Mesenchymal stem cell (in vitro differentiated cells and primary cell): ENCODE data around the gene BCL2L1.

Experiments used
- DNase-seq: peaks from one replicate; pipeline ENCODE4 v3.0.0-alpha.2; 2013
- H2AFZ ChIP-seq: one replicate; pipeline ENCODE4 v1.6.1; 2013; ENCODE audit warnings: low read depth, mild to moderate bottlenecking, control low read depth, inconsistent platforms, low read length, moderate library complexity
- H2AK5ac ChIP-seq: 2 replicates; pipeline ENCODE4 v1.6.1; 2013; ENCODE audit warnings: low read length, moderate library complexity, mild to moderate bottlenecking, inconsistent platforms; ENCODE audit not compliant: severe bottlenecking
- H2BK120ac ChIP-seq: one replicate; pipeline ENCODE4 v1.6.1; 2013; ENCODE audit warnings: low read depth, mild to moderate bottlenecking, inconsistent platforms, low read length, moderate library complexity
- H2BK12ac ChIP-seq, 2 experiments: one replicate each; pipeline ENCODE4 v1.6.1; 2013; ENCODE audit warnings: inconsistent platforms in 2 of 2, low read length in 2 of 2, mild to moderate bottlenecking in 2 of 2, moderate library complexity in 2 of 2, control low read depth in 1 of 2
- H2BK15ac ChIP-seq: one replicate; pipeline ENCODE4 v1.6.1; 2013; ENCODE audit warnings: mild to moderate bottlenecking, low read depth, inconsistent platforms; ENCODE audit not compliant: poor library complexity, severe bottlenecking
- H2BK5ac ChIP-seq: 2 replicates; pipeline ENCODE4 v1.6.1; 2013; ENCODE audit warnings: low read depth, mild to moderate bottlenecking, low read length, control low read depth, inconsistent platforms; ENCODE audit not compliant: poor library complexity, severe bottlenecking
- H3K14ac ChIP-seq, 2 experiments: one replicate each; pipeline ENCODE4 v1.6.1; 2013; ENCODE audit warnings: inconsistent platforms in 2 of 2, low read length in 2 of 2, control low read depth in 1 of 2, mild to moderate bottlenecking in 1 of 2, moderate library complexity in 1 of 2
- H3K18ac ChIP-seq, 2 experiments: one replicate each; pipeline ENCODE4 v1.6.1; 2013; ENCODE audit warnings: inconsistent platforms in 2 of 2, low read length in 2 of 2, control low read depth in 1 of 2, low read depth in 1 of 2, mild to moderate bottlenecking in 1 of 2
- H3K23ac ChIP-seq, 2 experiments: one replicate each; pipeline ENCODE4 v1.6.1; 2013; ENCODE audit warnings: inconsistent platforms in 2 of 2, low read length in 2 of 2, mild to moderate bottlenecking in 2 of 2, moderate library complexity in 2 of 2, control low read depth in 1 of 2
- H3K27ac ChIP-seq: 2 replicates; pipeline ENCODE4 v1.5.1; 2013; ENCODE audit warnings: mild to moderate bottlenecking, moderate library complexity, low read length, control low read depth, inconsistent platforms; ENCODE audit not compliant: poor library complexity, severe bottlenecking
- H3K27me3 ChIP-seq, 2 experiments: 2 replicates each; pipeline versions ENCODE4 v1.6.1 to v1.7.0; 2013; ENCODE audit warnings: low read length in 2 of 2, mild to moderate bottlenecking in 2 of 2, moderate library complexity in 2 of 2, control low read depth in 1 of 2, inconsistent platforms in 1 of 2; ENCODE audit not compliant: control insufficient read depth in 1 of 2, insufficient read depth in 1 of 2
- H3K36me3 ChIP-seq, 2 experiments: 2 replicates each; pipeline versions ENCODE4 v1.6.1 to v1.7.0; 2013; ENCODE audit warnings: low read length in 2 of 2, control low read depth in 1 of 2, inconsistent platforms in 1 of 2, low read depth in 1 of 2, mild to moderate bottlenecking in 1 of 2; ENCODE audit not compliant: insufficient read depth in 2 of 2, control insufficient read depth in 1 of 2
- H3K4ac ChIP-seq, 2 experiments: one replicate each; pipeline ENCODE4 v1.6.1; 2013; ENCODE audit warnings: inconsistent platforms in 2 of 2, low read length in 2 of 2, mild to moderate bottlenecking in 2 of 2, moderate library complexity in 2 of 2, control low read depth in 1 of 2, low read depth in 1 of 2
- H3K4me1 ChIP-seq: 2 replicates; pipeline ENCODE4 v1.6.1; 2013; ENCODE audit warnings: low read depth, low read length, control low read depth; ENCODE audit not compliant: control insufficient read depth, insufficient read depth
- H3K4me2 ChIP-seq: 2 replicates; pipeline ENCODE4 v1.6.1; 2013; ENCODE audit warnings: low read length, mild to moderate bottlenecking, inconsistent platforms; ENCODE audit not compliant: poor library complexity, severe bottlenecking
- H3K4me3 ChIP-seq, 2 experiments: 2 replicates each; pipeline versions ENCODE4 v1.5.1 to v1.7.0; 2013; ENCODE audit warnings: low read length in 2 of 2, mild to moderate bottlenecking in 2 of 2, control low read depth in 1 of 2, low read depth in 1 of 2; ENCODE audit not compliant: insufficient read depth in 1 of 2
- H3K79me1 ChIP-seq: replicated peaks from 2 replicates; pipeline ENCODE4 v1.6.1; 2013; ENCODE audit warnings: mild to moderate bottlenecking, control low read depth, low read length, inconsistent platforms; ENCODE audit not compliant: poor library complexity, severe bottlenecking
- H3K9ac ChIP-seq: 2 replicates; pipeline ENCODE4 v1.7.0; 2013; ENCODE audit warnings: mild to moderate bottlenecking, low read length, moderate library complexity
- H3K9me3 ChIP-seq: 2 replicates; pipeline ENCODE4 v1.7.0; 2013; ENCODE audit warnings: mild to moderate bottlenecking, low read length; ENCODE audit not compliant: control insufficient read depth
- H4K8ac ChIP-seq: one replicate; pipeline ENCODE4 v1.6.1; 2013; ENCODE audit warnings: inconsistent platforms, mild to moderate bottlenecking, low read length, moderate library complexity
- H4K91ac ChIP-seq: one replicate; pipeline ENCODE4 v1.6.1; 2013; ENCODE audit warnings: mild to moderate bottlenecking, low read length, inconsistent platforms
- WGBS: methylation state at CpG from one replicate; pipeline ENCODE4 v1.1.7; 2013; ENCODE audit warnings: mixed read lengths; 5-methylcytosine and 5-hydroxymethylcytosine counted together

The BCL2L1 gene

DNA sequence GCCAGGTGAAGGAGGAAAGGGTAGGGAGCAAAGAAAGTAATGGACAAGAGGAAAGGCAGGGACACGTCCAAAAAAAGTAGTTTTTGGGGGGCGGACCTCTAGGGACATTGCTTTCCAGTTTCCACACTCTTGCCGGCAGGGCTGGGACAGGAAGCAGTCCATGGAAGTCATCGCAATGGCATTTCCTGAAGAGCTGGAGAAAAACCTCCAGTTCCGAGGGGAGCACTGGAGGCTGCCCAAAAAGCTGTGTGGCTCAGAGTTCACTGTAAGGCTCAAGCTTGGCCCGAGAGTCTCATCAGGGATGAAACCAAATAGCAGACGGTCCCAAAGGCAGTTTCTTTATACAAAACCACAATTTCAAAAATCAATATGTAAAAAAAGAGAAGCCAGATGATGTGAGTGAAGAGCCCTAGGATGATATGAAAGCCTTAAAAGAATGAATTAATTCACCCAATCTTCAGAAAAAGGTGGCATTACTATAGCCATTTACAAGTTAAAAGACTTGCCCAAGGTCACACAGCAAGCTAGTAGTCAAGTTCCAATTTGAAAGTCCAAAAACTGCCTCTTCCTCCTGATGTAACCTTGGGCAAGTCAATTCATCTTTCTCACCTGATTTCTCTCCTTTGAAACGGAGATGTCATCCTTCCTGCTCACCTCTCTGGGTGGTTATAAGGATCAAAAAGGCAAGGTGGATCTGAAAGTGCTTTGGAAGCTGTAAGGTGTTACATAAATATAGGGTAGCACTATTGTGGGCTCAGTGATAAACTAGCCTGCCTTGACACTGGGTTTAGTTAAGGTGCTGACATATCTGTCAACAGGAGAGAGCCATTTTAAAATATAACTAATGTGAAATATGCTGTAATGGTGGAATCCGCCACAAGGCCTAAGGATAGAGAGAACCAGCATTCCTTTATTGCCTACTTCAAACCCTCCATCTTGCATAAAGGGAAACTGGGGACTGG is 9.1 kb downstream of the BCL2L1 start:
- Histone ChIP-seq H3K14ac (peak overlapping the region in 1 of 2 experiments; percentile 0), H3K36me3 (peaks cover 38 to 80% of the 10 kb centered on the region in 2 experiments), H3K27ac (peak overlapping the region; percentile 98), H3K4me3 (peak overlapping the region in 1 of 2 experiments; percentile 69), H3K9me3 (no peaks in the 10 kb centered on the region), H2BK120ac (peak overlapping the region; percentile 98), H2AFZ (no peak overlapping the region), H3K9ac (peak overlapping the region; percentile 87), H4K8ac (peak overlapping the region; percentile 94), H3K18ac (peak overlapping the region; percentile 85 to 99), H3K4me1 (peaks cover 44% of the 10 kb centered on the region), H3K4ac (peak overlapping the region; percentile 94 to 100), H3K4me2 (peak overlapping the region; percentile 3), H3K79me1 (no peaks in the 10 kb centered on the region), H4K91ac (peak overlapping the region; percentile 96), H3K27me3 (no peaks in the 10 kb centered on the region), H3K23ac (peak overlapping the region in 1 of 2 experiments; percentile 96), H2BK5ac (peak overlapping the region; percentile 85), H2AK5ac (peak overlapping the region; percentile 98), H2BK12ac (peak overlapping the region; percentile 64 to 95), H2BK15ac (peak overlapping the region; percentile 70)
- peak; percentile 94 for DNase-seq
- 11% methylated on average over 6 of the region's 9 CpGs for WGBS

DNA sequence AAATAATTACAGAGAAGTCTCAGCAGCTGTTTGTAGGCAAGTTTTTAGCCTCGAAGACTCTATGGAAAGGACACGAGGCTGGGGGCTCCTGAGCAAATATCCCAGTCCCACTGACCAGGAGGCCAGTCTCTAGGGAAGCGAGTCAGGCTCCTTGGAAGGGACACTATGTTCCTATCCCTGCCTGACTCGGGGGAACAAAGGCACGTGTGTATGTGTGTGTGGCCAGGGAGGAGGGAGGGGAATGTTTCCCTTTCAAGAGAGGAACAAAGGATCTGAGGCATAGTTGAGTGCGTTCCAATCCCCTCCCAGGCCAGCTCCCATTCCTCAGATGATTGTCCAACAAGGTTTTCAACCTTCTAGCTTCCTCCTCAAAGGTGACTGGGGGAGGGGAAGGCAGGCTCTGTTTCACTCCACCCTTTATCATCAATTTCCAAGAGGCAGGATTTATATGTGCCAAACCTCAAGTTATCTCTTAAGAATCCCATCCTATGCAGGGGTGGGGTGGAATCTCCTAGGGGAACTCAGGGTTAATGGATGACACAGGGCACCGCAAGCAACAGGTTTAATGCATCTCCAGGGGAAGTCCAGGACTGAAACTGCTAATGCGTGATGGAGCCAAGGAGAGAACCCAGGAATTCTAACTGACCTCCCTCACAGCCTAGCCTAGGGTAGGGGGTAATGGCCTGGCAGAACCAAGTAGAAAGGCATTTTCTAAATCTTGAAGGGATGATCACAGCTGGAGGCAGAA is 9.9 kb downstream of the BCL2L1 start:
- H3K9ac ChIP-seq = peak overlapping the region; percentile 87
- H2BK12ac ChIP-seq = peak overlapping the region; percentile 64 to 85
- peak overlapping the region; percentile 98 for H2BK120ac ChIP-seq
- peak overlapping the region; percentile 87 for H2BK15ac ChIP-seq
- H4K8ac ChIP-seq = peak overlapping the region; percentile 94
- H3K79me1 ChIP-seq = no peaks in the 10 kb centered on the region
- H3K27me3 ChIP-seq = no peaks in the 10 kb centered on the region
- H2AK5ac ChIP-seq = peak overlapping the region; percentile 21
- H4K91ac ChIP-seq = peak overlapping the region; percentile 96
- peak overlapping the region in 1 of 2 experiments; percentile 0 for H3K14ac ChIP-seq
- H2BK5ac ChIP-seq = peak overlapping the region; percentile 85
- H3K4me1 ChIP-seq = peaks cover 48% of the 10 kb centered on the region
- peak overlapping the region; percentile 98 for H3K27ac ChIP-seq
- WGBS = 6% methylated on average over 7 of the region's 8 CpGs
- peaks cover 41 to 83% of the 10 kb centered on the region in 2 experiments for H3K36me3 ChIP-seq
- H2AFZ ChIP-seq = no peak overlapping the region
- H3K4me3 ChIP-seq = peak overlapping the region in 1 of 2 experiments; percentile 69
- peak overlapping the region in 1 of 2 experiments; percentile 96 for H3K23ac ChIP-seq
- peak overlapping the region; percentile 85 to 99 for H3K18ac ChIP-seq
- H3K9me3 ChIP-seq = no peaks in the 10 kb centered on the region
- DNase-seq = peak; percentile 76
- H3K4me2 ChIP-seq = peak overlapping the region; percentile 3
- H3K4ac ChIP-seq = peak overlapping the region; percentile 94 to 100

DNA sequence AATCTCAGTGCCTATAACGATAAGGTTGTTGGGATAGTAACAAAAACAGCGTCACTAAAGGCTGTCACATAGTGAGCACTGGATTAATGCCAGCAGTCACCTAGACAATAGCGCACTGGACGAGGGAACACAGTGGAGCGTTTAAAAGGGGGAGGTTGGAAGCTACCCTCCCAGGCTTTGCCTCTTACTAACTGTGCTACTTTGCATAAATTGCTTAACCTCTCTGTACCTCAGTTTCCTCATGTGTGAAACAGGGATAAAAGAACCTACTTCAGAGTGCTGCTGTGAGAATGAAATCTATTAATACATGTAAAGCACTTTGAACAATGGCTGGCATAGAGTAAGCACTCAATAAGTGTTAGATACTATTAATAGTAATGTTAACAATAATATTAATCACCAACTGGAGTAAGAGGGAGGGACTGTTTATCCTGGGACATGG is 10.5 kb downstream of the BCL2L1 start:
- no peak overlapping the region for H2AFZ ChIP-seq
- peak overlapping the region; percentile 98 for H3K27ac ChIP-seq
- H3K36me3 ChIP-seq = peaks cover 42 to 82% of the 10 kb centered on the region in 2 experiments
- H2BK12ac ChIP-seq = peak overlapping the region; percentile 11 to 86
- no peaks in the 10 kb centered on the region for H3K79me1 ChIP-seq
- H3K9ac ChIP-seq = peak overlapping the region; percentile 87
- peak overlapping the region; percentile 77 for H2AK5ac ChIP-seq
- H3K4me2 ChIP-seq = peak overlapping the region; percentile 3
- no peak overlapping the region for H3K23ac ChIP-seq
- H3K18ac ChIP-seq = peak overlapping the region; percentile 18 to 35
- no peaks in the 10 kb centered on the region for H3K9me3 ChIP-seq
- H3K27me3 ChIP-seq = no peaks in the 10 kb centered on the region
- peak overlapping the region; percentile 82 for H2BK5ac ChIP-seq
- H4K91ac ChIP-seq = no peak overlapping the region
- 81% methylated on average over 5 of the region's 5 CpGs for WGBS
- H3K4me3 ChIP-seq = peak overlapping the region in 1 of 2 experiments; percentile 69
- peak overlapping the region; percentile 87 for H2BK15ac ChIP-seq
- H3K14ac ChIP-seq = no peak overlapping the region
- peak overlapping the region; percentile 43 to 44 for H3K4ac ChIP-seq
- DNase-seq = no peak
- H3K4me1 ChIP-seq = peaks cover 46% of the 10 kb centered on the region
- H4K8ac ChIP-seq = no peak overlapping the region
- H2BK120ac ChIP-seq = peak overlapping the region; percentile 98
